IMR-90 (cell line): ENCODE results near the gene KCNN3. TPM values are rescaled to one million over a fixed set of nuclear protein-coding genes. Genes with fewer than 3 reads are reported as not detected.

Source experiments
- ATAC-seq: fragments of 200-7000 bp; cut with Tn5 transposase; 2 replicates; pipeline ENCODE4 v1.9.1; 2020; ENCODE audit warnings: low read depth, mild to moderate bottlenecking, moderate library complexity
- BruUV-seq: library from RNA; stranded (reverse); fragments of 400-500 nt; replicated peaks from 2 replicates; lab custom pipeline; 2021; lab: Mats Ljungman, UMichigan
- CTCF ChIA-PET: fragments of 300-600 bp; formaldehyde crosslinking; extraction: SDS; loops from one replicate; lab custom pipeline; 2021; ENCODE audit warnings: antibody characterized with exemption; lab: Yijun Ruan, JAX
- POLR2A ChIA-PET: fragments of 300-600 bp; sonication (Branson Sonifier 250); formaldehyde crosslinking; loops from one replicate; lab custom pipeline; 2022; ENCODE audit warnings: antibody characterized with exemption; ENCODE audit not compliant: unreplicated experiment; lab: Charles Lee
- DNase-seq: peaks from one replicate; pipeline ENCODE4 v3.0.0; 2013
- H2AFZ ChIP-seq: replicated peaks from 2 replicates; pipeline ENCODE3; 2013; ENCODE audit warnings: low read length, mild to moderate bottlenecking; ENCODE audit not compliant: poor library complexity
- H2AK5ac ChIP-seq: 2 replicates; pipeline ENCODE4 v1.6.1; 2013; ENCODE audit warnings: low read depth, low read length, inconsistent platforms
- H2AK9ac ChIP-seq: replicated peaks from 2 replicates; pipeline ENCODE3; 2013; ENCODE audit warnings: mild to moderate bottlenecking, low read depth, low read length, moderate library complexity; ENCODE audit not compliant: poor library complexity
- H2BK120ac ChIP-seq: 2 replicates; pipeline ENCODE4 v1.6.1; 2013; ENCODE audit warnings: low read depth, low read length, inconsistent platforms
- H2BK15ac ChIP-seq: 3 replicates; pipeline ENCODE4 v1.6.1; 2013; ENCODE audit warnings: low read depth, low read length, inconsistent platforms
- H2BK20ac ChIP-seq: 2 replicates; pipeline ENCODE4 v1.6.1; 2013; ENCODE audit warnings: low read depth, mild to moderate bottlenecking, inconsistent platforms, low read length, moderate library complexity
- H2BK5ac ChIP-seq: 2 replicates; pipeline ENCODE4 v1.6.1; 2013; ENCODE audit warnings: mild to moderate bottlenecking, low read depth, low read length, inconsistent platforms; ENCODE audit not compliant: poor library complexity, severe bottlenecking
- H3K14ac ChIP-seq: replicated peaks from 2 replicates; pipeline ENCODE4 v1.6.1; 2013; ENCODE audit warnings: low read depth, low read length, inconsistent platforms
- H3K18ac ChIP-seq: 2 replicates; pipeline ENCODE4 v1.6.1; 2013; ENCODE audit warnings: low read depth, low read length, control low read depth
- H3K23ac ChIP-seq: 2 replicates; pipeline ENCODE4 v1.6.1; 2013; ENCODE audit warnings: low read depth, low read length, inconsistent platforms
- H3K27ac ChIP-seq: 2 replicates; pipeline ENCODE4 v1.5.1; 2013; ENCODE audit warnings: mild to moderate bottlenecking, control low read depth, low read length; ENCODE audit not compliant: insufficient read depth
- H3K27me3 ChIP-seq: 2 replicates; pipeline ENCODE4 v1.6.1; 2013; ENCODE audit warnings: low read length; ENCODE audit not compliant: control insufficient read depth, insufficient read depth
- H3K36me3 ChIP-seq: 2 replicates; pipeline ENCODE4 v1.6.1; 2013; ENCODE audit warnings: low read length, mixed read lengths; ENCODE audit not compliant: control insufficient read depth, insufficient read depth
- H3K4ac ChIP-seq: 2 replicates; pipeline ENCODE4 v1.6.1; 2013; ENCODE audit warnings: low read depth, low read length, inconsistent platforms
- H3K4me1 ChIP-seq: 2 replicates; pipeline ENCODE4 v1.6.1; 2013; ENCODE audit warnings: low read length, mixed read lengths; ENCODE audit not compliant: control insufficient read depth, insufficient read depth
- H3K4me2 ChIP-seq: 2 replicates; pipeline ENCODE4 v1.6.1; 2013; ENCODE audit warnings: low read depth, mild to moderate bottlenecking, control low read depth, low read length, moderate library complexity
- H3K4me3 ChIP-seq: 2 replicates; pipeline ENCODE4 v1.5.1; 2013; ENCODE audit warnings: low read depth, mild to moderate bottlenecking, control low read depth, low read length, moderate library complexity; ENCODE audit not compliant: insufficient read depth
- H3K56ac ChIP-seq: 2 replicates; pipeline ENCODE4 v1.6.1; 2013; ENCODE audit warnings: low read length, inconsistent platforms; ENCODE audit not compliant: insufficient read depth; ENCODE audit errors: extremely low read depth
- H3K79me1 ChIP-seq, 2 experiments: 2 replicates each; pipeline ENCODE4 v1.6.1; 2013; ENCODE audit warnings: low read length in 2 of 2, inconsistent platforms in 1 of 2, low read depth in 1 of 2
- H3K9ac ChIP-seq: 2 replicates; pipeline ENCODE4 v1.6.1; 2013; ENCODE audit warnings: low read depth, low read length, control low read depth
- H3K9me1 ChIP-seq: 2 replicates; pipeline ENCODE4 v1.6.1; 2013; ENCODE audit warnings: low read length, inconsistent platforms; ENCODE audit not compliant: insufficient read depth
- H3K9me3 ChIP-seq: 2 replicates; pipeline ENCODE4 v1.6.1; 2013; ENCODE audit warnings: low read length; ENCODE audit not compliant: control insufficient read depth, insufficient read depth
- H4K20me1 ChIP-seq: 2 replicates; pipeline ENCODE4 v1.6.1; 2013; ENCODE audit warnings: low read length, inconsistent platforms; ENCODE audit not compliant: insufficient read depth
- H4K5ac ChIP-seq: 2 replicates; pipeline ENCODE4 v1.6.1; 2013; ENCODE audit warnings: mild to moderate bottlenecking, low read depth, low read length, control low read depth
- H4K8ac ChIP-seq, 2 experiments: 2 replicates each; pipeline ENCODE4 v1.6.1; 2013; ENCODE audit warnings: low read depth in 2 of 2, low read length in 2 of 2, control low read depth in 1 of 2, inconsistent platforms in 1 of 2
- H4K91ac ChIP-seq: 2 replicates; pipeline ENCODE4 v1.6.1; 2013; ENCODE audit warnings: low read depth, low read length, inconsistent platforms; ENCODE audit not compliant: insufficient read depth
- BHLHE40 ChIP-seq: fragments of 150-350 bp; IDR thresholded peaks from 2 replicates; pipeline ENCODE4 v1.6.1; 2016; ENCODE audit warnings: mild to moderate bottlenecking, low read depth, low read length
- CEBPB ChIP-seq: IDR thresholded peaks from 2 replicates; pipeline ENCODE4 v1.6.1; 2012; ENCODE audit warnings: low read depth, low read length, improper control_type of control experiment
- CHD1 ChIP-seq: IDR thresholded peaks from 2 replicates; pipeline ENCODE4 v1.6.1; 2012; ENCODE audit warnings: low read depth, low read length, improper control_type of control experiment
- CTCF ChIP-seq: conservative IDR thresholded peaks from 2 replicates; pipeline ENCODE4 v1.5.1; 2012; ENCODE audit warnings: mild to moderate bottlenecking, low read depth, low read length, improper control_type of control experiment
- ELK1 ChIP-seq: fragments of 150-350 bp; IDR thresholded peaks from 2 replicates; pipeline ENCODE4 v1.6.1; 2016; ENCODE audit warnings: low read depth, mild to moderate bottlenecking, low read length, moderate library complexity, borderline replicate concordance
- FOS ChIP-seq: fragments of 150-350 bp; IDR thresholded peaks from 2 replicates; pipeline ENCODE4 v1.6.1; 2016; ENCODE audit warnings: low read depth, low read length
- MAFK ChIP-seq: IDR thresholded peaks from 2 replicates; pipeline ENCODE4 v1.6.1; 2012; ENCODE audit warnings: low read depth, low read length, improper control_type of control experiment
- MAZ ChIP-seq: IDR thresholded peaks from 2 replicates; pipeline ENCODE4 v1.6.1; 2012; ENCODE audit warnings: low read depth, mild to moderate bottlenecking, low read length, improper control_type of control experiment, moderate library complexity, borderline replicate concordance
- MXI1 ChIP-seq: IDR thresholded peaks from 2 replicates; pipeline ENCODE4 v1.6.1; 2012; ENCODE audit warnings: low read depth, mild to moderate bottlenecking, low read length, moderate library complexity, borderline replicate concordance
- NFE2L2 ChIP-seq: fragments of 150-350 bp; IDR thresholded peaks from 2 replicates; pipeline ENCODE4 v1.6.1; 2016; ENCODE audit warnings: low read depth, mild to moderate bottlenecking, low read length
- POLR2A ChIP-seq: IDR thresholded peaks from 2 replicates; pipeline ENCODE4 v1.6.1; 2012; ENCODE audit warnings: mild to moderate bottlenecking, low read depth, low read length
- RAD21 ChIP-seq: IDR thresholded peaks from 2 replicates; pipeline ENCODE4 v1.6.1; 2012; ENCODE audit warnings: low read length, improper control_type of control experiment
- RCOR1 ChIP-seq: IDR thresholded peaks from 2 replicates; pipeline ENCODE4 v1.6.1; 2012; ENCODE audit warnings: mild to moderate bottlenecking, low read length, improper control_type of control experiment; ENCODE audit not compliant: insufficient replicate concordance
- RFX5 ChIP-seq: IDR thresholded peaks from 2 replicates; pipeline ENCODE4 v1.8.0; 2012; ENCODE audit warnings: low read depth, mild to moderate bottlenecking, low read length, moderate library complexity
- SMC3 ChIP-seq: fragments of 150-350 bp; IDR thresholded peaks from 2 replicates; pipeline ENCODE4 v1.6.1; 2016; ENCODE audit warnings: low read depth, mild to moderate bottlenecking, antibody characterized with exemption, low read length, moderate library complexity
- USF2 ChIP-seq: fragments of 150-350 bp; IDR thresholded peaks from 2 replicates; pipeline ENCODE4 v1.6.1; 2017; ENCODE audit warnings: mild to moderate bottlenecking, antibody characterized with exemption, low read length, low read depth
- WGBS, 2 experiments: methylation state at CpG; one replicate each; pipeline versions ENCODE4 v1.1.5 to v1.1.7; 2013; ENCODE audit warnings: missing lambda C conversion rate in 2 of 2; ENCODE audit not compliant: insufficient read length in 1 of 2; ENCODE audit errors: extremely low coverage in 2 of 2; 5-methylcytosine and 5-hydroxymethylcytosine counted together
- dilution Hi-C: fragments of 300-500 bp; cut with HindIII; formaldehyde crosslinking; loops from one replicate; pipeline ENCODE4 v1.14.3; 2018; ENCODE audit warnings: low sequenced_read_pairs; ENCODE audit not compliant: unreplicated experiment
- in situ Hi-C: fragments of 300-500 bp; cut with MboI; formaldehyde crosslinking; loops from 3 replicates; pipeline ENCODE4 v1.14.3; 2019; ENCODE audit warnings: low sequenced_read_pairs, inconsistent platforms, mixed read lengths
- intact Hi-C: fragments of 100-400 bp; cut with micrococcal nuclease; formaldehyde crosslinking; loops from 2 replicates; pipeline ENCODE4 v1.10.0; 2022
- polyA plus RNA-seq, 3 experiments: library from polyadenylated mRNA; depleted of rRNA; stranded (reverse); fragments of >200 nt; gene quantifications; 2 replicates each; pipeline ENCODE4 v1.2.3, GENCODE V29; 2012; ENCODE audit warnings: low replicate concordance in 1 of 3
- total RNA-seq: library from RNA; depleted of rRNA; stranded (reverse); fragments of >200 nt; gene quantifications from 2 replicates; pipeline ENCODE4 v1.2.3, GENCODE V29; 2012

KCNN3 gene
- total and polyA plus RNA-seq, 2 of the 4 experiments (the other 2 are of a cell fraction), result 0.02 TPM; not detected in 1

GRCh38 chr1:154816937-154817336, 53.1 kb downstream of the KCNN3 start:
- Histone ChIP-seq H3K36me3 (no peaks in the 10 kb centered on the region), H4K5ac (no peak overlapping the region), H2BK20ac (no peak overlapping the region), H3K56ac (no peak overlapping the region), H2AK9ac (no peak overlapping the region), H3K4ac (no peak overlapping the region), H3K14ac (no peak overlapping the region), H4K91ac (no peak overlapping the region), H2BK5ac (no peak overlapping the region), H4K8ac (no peak overlapping the region), H3K18ac (no peak overlapping the region), H2AK5ac (no peak overlapping the region), H3K23ac (no peak overlapping the region), H2BK120ac (no peak overlapping the region), H3K9me3 (no peaks in the 10 kb centered on the region), H3K4me3 (no peak overlapping the region), H3K9me1 (no peaks in the 10 kb centered on the region), H4K20me1 (no peaks in the 10 kb centered on the region), H3K27ac (no peak overlapping the region), H2BK15ac (no peak overlapping the region), H2AFZ (no peak overlapping the region), H3K27me3 (peaks cover 71% of the 10 kb centered on the region), H3K4me1 (no peaks in the 10 kb centered on the region), H3K79me1 (no peaks in the 10 kb centered on the region), H3K4me2 (no peak overlapping the region), H3K9ac (no peak overlapping the region)
- no peak for TF ChIP-seq NFE2L2
- TF ChIP-seq ELK1, result no peak
- TF ChIP-seq MXI1, result no peak
- TF ChIP-seq MAZ, result no peak
- TF ChIP-seq CEBPB, result no peak
- TF ChIP-seq RAD21, result no peak
- TF ChIP-seq CHD1, result no peak
- TF ChIP-seq POLR2A, result no peak
- no peak for TF ChIP-seq USF2
- no peak for TF ChIP-seq RFX5
- TF ChIP-seq BHLHE40, result no peak
- TF ChIP-seq MAFK, result no peak
- TF ChIP-seq CTCF, result no peak
- TF ChIP-seq RCOR1, result no peak
- no peak for TF ChIP-seq SMC3
- no peak for TF ChIP-seq FOS
- no CpG with 5 or more reads among the region's 2 CpGs for WGBS, 2 experiments
- BruUV-seq, result no TSS peak
- DNase-seq (no peak), ATAC-seq (no peak)
- intact Hi-C loops, result no loop called here
- in situ Hi-C loops, result no loop called here
- dilution Hi-C loops, result no loop called here
- POLR2A ChIA-PET, result no interaction called here
- CTCF ChIA-PET, result no interaction called here
